Fibroblast of lung (primary cell): ENCODE measurements around the gene CELF5.

ENCODE experiments used
- EZH2 ChIP-seq: IDR thresholded peaks from 2 replicates; pipeline ENCODE4 v1.5.1; 2012; ENCODE audit warnings: low read length, control low read depth, mild to moderate bottlenecking; ENCODE audit errors: missing control alignments
- TF ChIP-seq, protein P1 (sequence below), 2 donors: IDR thresholded peaks in 1 of 2; conservative IDR thresholded peaks in 1 of 2; 1 replicate in 1 of 2; 2 replicates in 1 of 2; pipeline ENCODE4 v1.5.1; 2011 to 2012; ENCODE audit warnings: low read length in 2 of 2, control low read depth in 1 of 2, inconsistent platforms in 1 of 2, low read depth in 1 of 2, mild to moderate bottlenecking in 1 of 2

DNA sequence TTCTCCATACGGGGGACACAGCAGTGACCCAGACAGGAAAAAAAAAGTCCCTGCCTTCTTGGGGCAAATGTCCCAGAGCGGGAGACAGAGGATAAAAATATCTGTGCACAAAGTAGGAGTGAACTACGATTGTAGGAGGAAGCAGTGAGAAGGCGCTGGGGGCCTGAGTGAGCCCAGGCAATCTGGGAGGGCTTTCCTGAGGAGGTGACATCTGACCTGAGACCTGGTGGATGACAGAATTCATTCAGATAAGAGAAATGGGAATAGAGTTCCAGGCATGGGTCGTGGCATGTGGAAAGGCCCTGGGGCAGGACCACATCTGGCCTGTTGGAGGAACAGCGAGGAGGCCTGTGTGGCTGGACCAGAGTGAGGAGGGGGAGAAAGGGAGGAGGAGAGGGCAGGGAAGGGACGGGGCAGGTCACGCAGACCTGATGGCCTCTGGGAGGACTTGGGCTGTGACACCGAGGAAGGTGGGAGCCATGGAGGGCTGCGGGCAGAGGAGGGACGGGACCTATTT is 91.7 kb downstream of the CELF5 start:
- TF ChIP-seq, protein P1, sequence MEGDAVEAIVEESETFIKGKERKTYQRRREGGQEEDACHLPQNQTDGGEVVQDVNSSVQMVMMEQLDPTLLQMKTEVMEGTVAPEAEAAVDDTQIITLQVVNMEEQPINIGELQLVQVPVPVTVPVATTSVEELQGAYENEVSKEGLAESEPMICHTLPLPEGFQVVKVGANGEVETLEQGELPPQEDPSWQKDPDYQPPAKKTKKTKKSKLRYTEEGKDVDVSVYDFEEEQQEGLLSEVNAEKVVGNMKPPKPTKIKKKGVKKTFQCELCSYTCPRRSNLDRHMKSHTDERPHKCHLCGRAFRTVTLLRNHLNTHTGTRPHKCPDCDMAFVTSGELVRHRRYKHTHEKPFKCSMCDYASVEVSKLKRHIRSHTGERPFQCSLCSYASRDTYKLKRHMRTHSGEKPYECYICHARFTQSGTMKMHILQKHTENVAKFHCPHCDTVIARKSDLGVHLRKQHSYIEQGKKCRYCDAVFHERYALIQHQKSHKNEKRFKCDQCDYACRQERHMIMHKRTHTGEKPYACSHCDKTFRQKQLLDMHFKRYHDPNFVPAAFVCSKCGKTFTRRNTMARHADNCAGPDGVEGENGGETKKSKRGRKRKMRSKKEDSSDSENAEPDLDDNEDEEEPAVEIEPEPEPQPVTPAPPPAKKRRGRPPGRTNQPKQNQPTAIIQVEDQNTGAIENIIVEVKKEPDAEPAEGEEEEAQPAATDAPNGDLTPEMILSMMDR (conservative IDR thresholded peaks at IDR 0.05 in 1 of 2, IDR thresholded peaks at IDR 0.05 in 1 of 2; ENCODE audit: low read depth in 1 of 2, low read length in 2 of 2): no peak
- TF ChIP-seq EZH2: no peak
